NCI-H2081 (cell line): Measurements from ENCODE around the gene SPAG16.

Source experiments
- DNase-seq, 2 experiments: peaks; one replicate each; lab custom pipeline; 2025; lab: John Stamatoyannopoulos, UW

Gene SPAG16

DNA sequence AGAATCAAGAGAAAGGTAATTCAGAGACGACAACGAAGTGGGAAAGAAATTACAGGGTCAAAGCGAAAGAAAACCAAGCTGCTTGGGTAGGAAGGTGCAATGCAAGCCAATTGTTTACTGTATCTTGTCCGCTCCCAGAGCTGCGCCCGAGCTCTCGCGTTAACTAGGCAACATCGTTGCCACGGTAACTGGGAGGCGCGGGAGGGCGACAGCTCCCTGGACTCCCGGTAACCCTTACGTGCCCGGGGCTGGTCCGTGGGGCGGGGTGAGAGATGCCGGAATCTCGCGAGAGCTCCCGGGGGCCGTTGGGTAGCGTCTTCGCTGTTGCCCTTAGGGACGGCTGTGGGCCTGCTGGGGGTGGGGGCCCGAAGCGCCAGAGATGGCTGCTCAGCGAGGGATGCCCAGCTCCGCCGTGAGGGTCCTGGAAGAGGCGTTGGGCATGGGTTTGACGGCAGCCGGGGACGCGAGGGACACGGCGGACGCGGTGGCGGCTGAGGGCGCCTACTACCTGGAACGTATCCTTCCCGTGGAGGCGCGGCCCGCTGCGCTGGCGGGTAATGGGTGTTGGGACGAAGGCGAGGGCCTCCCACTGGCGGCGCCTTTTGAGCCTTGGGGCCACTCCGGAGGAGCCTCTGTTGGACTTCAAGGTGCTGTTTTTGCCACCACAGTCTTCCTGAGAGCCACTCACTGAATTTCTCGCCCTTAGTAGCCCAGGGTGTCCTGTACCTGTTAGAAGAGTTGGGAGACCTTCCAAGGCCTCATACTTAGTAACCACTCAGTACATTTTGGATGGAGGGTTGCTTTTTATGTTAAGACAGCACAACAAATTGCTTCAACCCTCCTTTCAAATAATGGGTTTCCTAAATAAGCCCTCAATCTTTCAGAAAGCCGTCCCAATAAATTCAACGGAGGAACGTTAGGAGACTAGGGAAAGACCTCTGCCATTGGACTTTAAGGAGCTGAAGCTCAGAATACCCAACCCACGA is at the start of gene SPAG16:
TSS of gene SPAG16 (plus strand) at position 360 of the 986 bp plus-strand sequence.
- peak; percentile 97 to 98 for DNase-seq

DNA sequence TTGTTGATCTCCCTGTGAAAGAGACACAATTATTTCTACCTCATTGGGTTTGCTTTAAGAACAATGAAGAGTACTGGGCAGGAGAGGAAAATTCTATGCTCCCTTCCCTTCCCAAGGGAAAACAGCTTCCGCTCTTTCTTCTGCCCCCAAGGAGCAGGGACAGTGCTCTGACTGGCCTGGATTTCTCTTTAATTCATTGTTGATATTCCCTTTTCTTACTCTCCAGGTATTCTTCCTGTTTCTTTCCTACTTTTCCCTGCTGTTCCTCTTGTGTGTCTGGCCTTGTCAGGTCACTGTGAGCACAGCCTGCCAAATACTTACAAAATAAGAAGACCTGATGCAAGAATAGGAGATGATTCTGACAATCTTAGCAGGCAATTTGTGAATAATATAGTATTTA is 49.6 kb upstream of the SPAG16 start:
- no peak for DNase-seq

- no peak for DNase-seq
Measured at GRCh38 chr2:213235741-213236140, 48.5 kb upstream of the SPAG16 start.

- DNase-seq = no peak
Measured at GRCh38 chr2:213237251-213237650, 47.0 kb upstream of the SPAG16 start.

DNA sequence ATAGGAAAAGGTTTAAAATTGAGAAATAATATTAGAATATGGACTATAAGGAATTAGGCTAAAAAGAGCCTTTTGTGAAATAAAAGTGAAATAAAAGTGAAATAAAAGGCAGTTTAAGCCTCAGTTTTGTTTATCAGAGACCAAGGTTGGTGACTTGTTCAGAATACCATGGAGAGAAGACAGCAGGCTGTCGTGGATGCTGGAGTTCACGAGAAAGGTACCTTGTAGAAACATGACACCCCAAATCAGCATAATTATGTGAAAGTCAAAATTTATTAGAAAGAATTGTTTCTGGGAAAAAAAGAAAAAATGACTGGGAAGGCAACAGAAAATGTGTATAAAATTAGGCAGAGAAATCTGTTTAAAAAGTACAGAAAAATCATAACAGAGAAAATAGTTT is 46.5 kb upstream of the SPAG16 start:
- no peak for DNase-seq

DNA sequence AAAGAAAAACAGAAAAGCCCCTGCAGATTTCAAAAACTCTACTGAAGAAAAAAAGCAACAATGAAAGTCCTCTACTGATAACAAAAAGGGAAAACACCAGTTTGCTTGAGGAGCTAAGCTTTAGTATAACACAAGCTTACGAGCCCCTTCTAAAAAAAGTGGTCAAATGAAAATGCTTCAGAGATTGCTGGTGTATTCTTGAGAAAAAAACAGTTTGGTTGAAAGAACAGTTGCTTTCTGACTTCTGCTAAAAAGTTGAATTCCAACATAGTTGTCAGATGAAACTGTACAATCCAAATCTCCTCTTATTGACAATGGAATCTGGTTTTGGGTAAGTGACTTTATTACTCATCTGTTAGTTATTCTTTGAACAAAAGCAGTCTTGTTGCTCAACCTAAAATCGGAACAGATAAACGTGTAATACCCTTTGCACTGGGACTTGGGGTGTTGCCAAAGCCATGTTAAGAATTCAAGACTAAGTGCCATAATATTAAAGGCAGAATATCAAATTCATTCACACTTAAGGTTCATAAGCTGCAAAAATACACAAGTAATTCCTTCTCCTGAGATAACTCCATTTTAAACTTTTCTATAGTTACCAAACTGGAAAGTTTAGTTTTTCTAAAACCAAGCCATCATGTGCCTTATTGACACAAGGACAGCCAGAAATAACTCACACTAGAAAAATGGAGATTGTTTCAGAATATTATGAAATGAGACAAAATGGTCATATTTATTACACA is 45.3 kb upstream of the SPAG16 start:
- DNase-seq = no peak

- no peak for DNase-seq
Measured at GRCh38 chr2:213241817-213242216, 42.4 kb upstream of the SPAG16 start.

GRCh38 chr2:213242653-213243052 is 41.6 kb upstream of the SPAG16 start:
- DNase-seq = no peak

GRCh38 chr2:213243189-213244044 is 40.8 kb upstream of the SPAG16 start:
- no peak for DNase-seq

- peak; percentile 26 to 53 for DNase-seq
Measured at GRCh38 chr2:213246497-213247281, 37.6 kb upstream of the SPAG16 start.

GRCh38 chr2:213247566-213247965 is 36.7 kb upstream of the SPAG16 start:
- DNase-seq = no peak

DNA sequence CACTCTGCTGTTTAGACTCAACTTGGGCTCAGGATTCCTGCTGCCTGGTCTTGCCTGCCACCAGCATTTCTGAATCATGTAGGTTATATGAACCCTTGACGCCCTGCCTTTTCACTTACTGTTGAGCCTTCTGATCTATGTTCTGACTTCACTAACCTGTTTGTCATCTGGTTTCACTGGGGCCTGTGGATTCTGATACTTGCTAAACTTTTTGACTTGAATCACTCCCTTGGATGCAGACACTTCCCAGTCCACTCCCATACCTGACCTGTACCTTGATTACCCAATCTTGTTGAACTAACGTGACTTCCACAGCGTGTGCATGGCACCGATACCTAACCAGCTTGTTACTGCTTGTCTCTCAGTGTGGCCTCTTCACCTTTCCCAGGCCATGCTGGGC is 35.6 kb upstream of the SPAG16 start:
- no peak for DNase-seq

DNA sequence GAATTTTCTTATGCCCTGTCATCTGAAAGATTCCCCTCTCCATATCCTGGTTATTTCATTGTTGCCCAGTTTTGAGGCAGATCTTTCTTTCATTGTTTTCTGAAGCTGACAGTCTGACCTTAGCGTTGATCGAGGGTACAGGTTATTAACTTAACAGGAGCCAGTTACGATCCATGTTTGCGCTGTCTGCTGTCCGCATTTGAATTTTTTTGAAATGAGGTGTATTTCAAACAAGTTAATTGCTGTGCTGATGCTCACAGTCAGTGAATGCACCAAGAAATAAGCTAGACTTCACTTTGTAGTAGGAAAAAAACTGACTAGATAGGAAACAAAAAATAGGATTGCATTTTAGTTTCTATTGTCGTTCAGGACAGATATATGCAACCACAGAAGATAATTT is 34.8 kb upstream of the SPAG16 start:
- DNase-seq = no peak

DNA sequence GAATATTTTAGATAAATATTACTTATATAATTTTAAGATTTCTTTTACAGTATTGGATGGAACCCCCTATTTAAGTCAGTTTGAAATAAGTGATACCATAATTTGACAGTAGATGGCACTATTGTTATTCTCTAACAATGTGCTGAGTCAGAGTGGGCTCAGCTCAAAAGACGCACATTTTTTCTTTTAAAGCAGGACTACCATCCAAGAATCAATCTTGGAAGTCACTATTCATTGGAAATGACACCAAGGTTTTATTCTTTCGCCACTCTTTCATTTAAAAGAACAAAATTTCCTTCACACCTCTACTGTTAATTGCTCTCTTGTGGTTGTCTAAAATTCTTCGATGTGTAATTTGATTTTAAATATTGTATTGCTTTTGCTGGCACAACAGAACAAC is 32.6 kb upstream of the SPAG16 start:
- peak; percentile 59 to 77 for DNase-seq

DNA sequence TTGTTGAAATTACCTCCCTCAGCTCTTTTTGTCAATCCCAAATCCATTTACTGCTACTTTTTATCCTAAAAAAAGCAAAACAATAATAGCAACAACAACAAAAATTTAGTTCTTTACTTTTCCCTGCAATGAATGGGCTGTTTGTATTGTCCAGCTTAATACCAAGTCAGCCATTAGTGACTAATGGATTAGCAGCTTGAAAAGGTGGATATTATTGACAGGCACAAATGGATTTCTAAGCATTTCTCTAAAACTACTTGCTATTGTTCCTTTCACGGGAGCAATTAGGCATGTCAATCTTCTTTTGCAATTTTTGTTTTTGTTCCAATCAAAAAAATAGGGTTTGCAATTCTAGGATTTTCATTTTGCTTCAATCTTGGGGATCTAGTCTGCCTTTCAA is 32.1 kb upstream of the SPAG16 start:
- no peak for DNase-seq

GRCh38 chr2:213253162-213253561 is 31.1 kb upstream of the SPAG16 start:
- peak in 1 of 2 experiments; percentile 16 for DNase-seq

- DNase-seq = no peak
Measured at GRCh38 chr2:213259266-213259665, 25.0 kb upstream of the SPAG16 start.

DNA sequence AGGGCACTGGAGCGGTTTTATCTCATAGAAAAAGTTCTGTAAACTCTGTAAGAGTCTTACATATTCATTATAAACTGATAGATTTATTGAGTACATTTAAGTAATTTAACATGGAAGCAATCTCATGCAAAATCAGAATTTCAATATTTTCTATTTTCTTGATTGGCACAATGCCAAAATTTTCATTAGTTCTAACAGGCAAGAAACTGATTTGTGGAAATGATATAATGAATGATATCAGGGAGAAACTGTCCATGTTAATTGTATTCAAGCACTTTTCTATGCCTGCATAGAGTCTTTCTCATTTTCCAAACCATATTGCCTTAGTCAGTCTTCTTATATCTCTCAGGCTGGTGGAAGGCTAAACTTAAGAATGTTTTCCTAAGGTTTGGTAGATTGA is 23.0 kb upstream of the SPAG16 start:
- no peak for DNase-seq

DNA sequence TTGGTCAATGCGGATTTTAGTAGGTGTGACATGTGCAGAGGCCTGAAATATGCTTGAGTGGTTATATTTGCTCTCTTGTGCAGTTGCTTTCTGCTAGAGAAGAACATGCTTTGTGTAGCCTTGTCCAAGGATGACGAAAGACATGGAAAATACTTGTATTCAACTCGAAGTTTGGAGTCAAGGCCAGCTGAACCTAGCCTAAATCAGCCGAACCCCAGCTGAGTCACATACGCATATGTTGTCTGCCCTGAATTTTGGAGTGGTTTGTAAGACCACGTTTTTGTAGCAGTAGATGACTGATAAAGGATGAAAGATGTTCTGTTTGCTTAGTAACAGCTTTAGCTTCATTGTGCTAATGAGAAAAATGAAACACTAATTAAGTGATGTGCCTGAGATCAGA is 22.5 kb upstream of the SPAG16 start:
- no peak for DNase-seq

GRCh38 chr2:213265679-213266078 is 18.6 kb upstream of the SPAG16 start:
- no peak for DNase-seq

- DNase-seq = no peak
Measured at GRCh38 chr2:213266421-213266820, 17.8 kb upstream of the SPAG16 start.
